Measurements from ENCODE around the gene HUWE1.
A peak's percentile ranks its signal among the peaks of the same experiment; 100 is the strongest.
"Not testable (repeated sequence)": the region's sequence is repeated elsewhere in the genome, so short reads cannot be mapped to it uniquely, and the experiment has no call there.

The HUWE1 gene

GRCh38 chrX:53616946-53617345 is 69.6 kb downstream of the HUWE1 start:
- DNase-seq (ENCODE audit: low read depth), result no peak

- no peak for DNase-seq (ENCODE audit: low read depth)
Measured at GRCh38 chrX:53606456-53606855, 80.1 kb downstream of the HUWE1 start.

DNA sequence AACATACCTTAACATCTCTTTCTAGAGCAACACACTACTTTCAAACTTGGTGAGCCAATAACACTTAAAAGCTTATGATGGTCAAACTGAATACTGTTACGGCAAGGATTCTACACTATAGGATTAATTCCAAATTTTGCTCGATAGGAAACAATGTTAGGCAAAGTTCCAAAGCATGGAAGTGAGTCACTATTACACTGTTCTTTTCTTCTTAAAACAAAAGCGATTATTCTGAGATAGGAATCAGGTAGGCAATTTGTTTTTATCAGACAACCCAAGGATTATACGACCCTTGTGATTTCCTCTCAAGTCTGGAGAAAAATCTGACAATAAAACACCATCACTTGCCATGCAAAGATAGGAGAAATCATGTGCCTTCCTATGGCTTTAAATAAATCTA is 81.5 kb downstream of the HUWE1 start:
- DNase-seq (ENCODE audit: low read depth), result no peak

GRCh38 chrX:53599781-53600396 is 86.6 kb downstream of the HUWE1 start:
- DNase-seq (ENCODE audit: low read depth), result no peak

- DNase-seq (ENCODE audit: low read depth), result no peak
Measured at GRCh38 chrX:53598169-53598568, 88.3 kb downstream of the HUWE1 start.

DNA sequence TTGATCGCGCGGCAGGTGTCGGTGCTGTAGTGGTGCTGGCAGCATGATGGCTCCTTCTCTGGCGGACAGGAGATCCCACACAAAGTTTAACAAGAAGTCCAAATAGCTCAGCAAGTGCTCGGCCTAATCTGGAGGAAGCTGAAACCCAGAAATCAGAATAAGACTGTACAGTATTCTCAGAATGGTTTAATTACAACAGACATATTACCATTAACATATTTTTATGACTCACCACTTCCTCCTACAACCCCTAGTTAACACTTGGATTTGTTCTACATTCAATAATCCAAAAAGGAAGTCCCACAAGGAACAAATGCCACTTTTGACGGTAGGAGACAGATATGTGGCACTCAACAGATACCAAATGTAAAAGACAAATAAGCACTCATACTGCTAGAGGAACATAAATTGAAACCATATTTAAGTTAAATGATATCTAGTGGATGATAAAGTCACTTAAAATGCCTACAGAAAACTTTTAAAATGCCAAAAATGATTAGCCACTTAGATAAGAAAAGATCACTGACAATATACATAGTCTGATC is 91.2 kb downstream of the HUWE1 start:
- DNase-seq (ENCODE audit: low read depth), result no peak

GRCh38 chrX:53594354-53594753 is 92.2 kb downstream of the HUWE1 start:
- DNase-seq (ENCODE audit: low read depth), result no peak

- no peak for DNase-seq (ENCODE audit: low read depth)
Measured at GRCh38 chrX:53587795-53588420, 98.6 kb downstream of the HUWE1 start.

DNA sequence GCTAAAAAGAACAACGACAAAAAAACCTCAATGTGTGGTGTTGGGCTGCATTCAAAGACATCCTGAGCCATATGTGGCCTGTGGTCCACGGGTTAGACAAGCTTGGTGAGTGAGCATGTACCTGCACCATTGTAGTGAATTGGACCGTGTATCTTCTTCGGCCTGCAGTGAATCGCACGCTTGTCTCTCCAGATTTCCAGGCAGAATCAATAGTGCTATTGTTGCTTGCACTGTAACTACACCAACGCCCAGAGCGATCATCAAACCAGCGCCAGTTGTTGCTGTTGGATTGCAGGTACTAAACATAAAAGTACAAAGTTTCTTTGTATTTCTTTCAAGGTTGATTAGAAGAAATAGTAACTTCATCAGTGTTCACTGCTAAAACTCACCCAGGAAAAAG is 101.6 kb downstream of the HUWE1 start:
- no peak for DNase-seq (ENCODE audit: low read depth)

- no peak for DNase-seq (ENCODE audit: low read depth)
Measured at GRCh38 chrX:53583571-53583970, 102.9 kb downstream of the HUWE1 start.

GRCh38 chrX:53580742-53581504 is 105.6 kb downstream of the HUWE1 start:
- DNase-seq (ENCODE audit: low read depth), result no peak

- DNase-seq (ENCODE audit: low read depth), result no peak
Measured at GRCh38 chrX:53571494-53571893, 115.0 kb downstream of the HUWE1 start.

- DNase-seq (ENCODE audit: low read depth), result no peak
Measured at GRCh38 chrX:53563324-53563723, 123.2 kb downstream of the HUWE1 start.

DNA sequence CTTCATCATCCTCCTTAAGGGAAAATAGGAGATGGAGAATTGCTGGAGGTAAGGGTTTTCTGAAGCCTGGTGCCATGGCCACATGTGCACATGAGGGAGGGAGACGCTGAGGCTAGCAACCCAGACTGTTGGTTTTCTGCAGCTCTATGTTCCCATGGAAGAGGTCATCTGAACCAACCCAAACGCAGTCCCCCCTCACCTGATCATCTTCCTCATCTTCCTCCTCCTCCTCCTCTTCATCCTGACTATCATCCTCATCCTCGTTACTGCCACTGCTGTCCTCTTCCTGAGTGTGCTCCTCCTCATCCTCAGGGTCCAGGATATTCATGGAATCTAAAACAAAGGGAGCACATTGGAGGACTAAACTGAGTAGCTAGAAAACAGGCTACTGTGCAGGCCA is 124.6 kb downstream of the HUWE1 start:
- no peak for DNase-seq (ENCODE audit: low read depth)

- no peak for DNase-seq (ENCODE audit: low read depth)
Measured at GRCh38 chrX:53558646-53559045, 127.9 kb downstream of the HUWE1 start.

GRCh38 chrX:53556868-53557267 is 129.7 kb downstream of the HUWE1 start:
- no peak for DNase-seq (ENCODE audit: low read depth)

- DNase-seq (ENCODE audit: low read depth), result no peak
Measured at GRCh38 chrX:53550756-53551463, 135.6 kb downstream of the HUWE1 start.

GRCh38 chrX:53547668-53548067 is 138.9 kb downstream of the HUWE1 start:
- peak; percentile 11 for DNase-seq (ENCODE audit: low read depth)

GRCh38 chrX:53544936-53545335 is 141.6 kb downstream of the HUWE1 start:
- DNase-seq (ENCODE audit: low read depth), result no peak

- DNase-seq (ENCODE audit: low read depth), result no peak
Measured at GRCh38 chrX:53538781-53539180, 147.7 kb downstream of the HUWE1 start.

DNA sequence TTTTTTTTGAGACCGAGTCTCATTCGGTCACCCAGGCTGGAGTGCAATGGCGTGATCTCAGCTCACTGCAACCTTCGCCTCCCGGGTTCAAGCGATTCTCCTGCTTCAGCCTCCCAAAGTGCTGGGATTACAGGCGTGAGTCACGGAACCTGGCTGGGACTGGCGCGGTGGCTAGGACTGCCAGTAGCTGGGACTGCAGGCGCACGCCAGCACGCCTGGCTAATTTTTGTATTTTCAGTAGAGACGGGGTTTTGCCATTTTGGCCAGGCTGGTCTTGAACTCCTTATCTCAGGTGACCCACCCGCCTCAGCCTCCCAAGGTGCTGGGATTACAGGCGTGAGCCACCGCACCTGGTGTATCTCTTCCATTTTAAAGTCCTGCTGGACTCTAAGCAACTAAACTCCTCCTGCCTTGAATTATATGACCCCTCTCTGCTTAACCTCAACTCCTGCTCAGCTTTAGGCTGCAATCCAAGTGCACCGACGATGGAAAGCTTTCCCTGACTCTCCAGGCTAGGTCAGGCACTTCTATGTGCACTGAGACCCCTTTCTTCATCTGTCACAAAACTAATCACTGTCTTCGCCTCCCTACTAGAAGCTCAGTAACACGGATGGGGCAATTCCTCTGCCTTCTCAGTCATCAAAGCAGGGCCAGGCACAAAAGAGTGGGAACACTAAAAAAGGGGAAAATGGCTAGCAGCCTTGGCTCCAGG is 155.1 kb downstream of the HUWE1 start:
- not testable (repeated sequence) for DNase-seq (ENCODE audit: low read depth)

GRCh38 chrX:53526999-53527398 is 159.5 kb downstream of the HUWE1 start:
- no peak for DNase-seq (ENCODE audit: low read depth)
